Measurements from ENCODE around the gene PUS1.

- TF ChIP-seq, protein P1, sequence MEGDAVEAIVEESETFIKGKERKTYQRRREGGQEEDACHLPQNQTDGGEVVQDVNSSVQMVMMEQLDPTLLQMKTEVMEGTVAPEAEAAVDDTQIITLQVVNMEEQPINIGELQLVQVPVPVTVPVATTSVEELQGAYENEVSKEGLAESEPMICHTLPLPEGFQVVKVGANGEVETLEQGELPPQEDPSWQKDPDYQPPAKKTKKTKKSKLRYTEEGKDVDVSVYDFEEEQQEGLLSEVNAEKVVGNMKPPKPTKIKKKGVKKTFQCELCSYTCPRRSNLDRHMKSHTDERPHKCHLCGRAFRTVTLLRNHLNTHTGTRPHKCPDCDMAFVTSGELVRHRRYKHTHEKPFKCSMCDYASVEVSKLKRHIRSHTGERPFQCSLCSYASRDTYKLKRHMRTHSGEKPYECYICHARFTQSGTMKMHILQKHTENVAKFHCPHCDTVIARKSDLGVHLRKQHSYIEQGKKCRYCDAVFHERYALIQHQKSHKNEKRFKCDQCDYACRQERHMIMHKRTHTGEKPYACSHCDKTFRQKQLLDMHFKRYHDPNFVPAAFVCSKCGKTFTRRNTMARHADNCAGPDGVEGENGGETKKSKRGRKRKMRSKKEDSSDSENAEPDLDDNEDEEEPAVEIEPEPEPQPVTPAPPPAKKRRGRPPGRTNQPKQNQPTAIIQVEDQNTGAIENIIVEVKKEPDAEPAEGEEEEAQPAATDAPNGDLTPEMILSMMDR (IDR thresholded peaks at IDR 0.05; ENCODE audit: borderline replicate concordance, extremely low read depth, low read length, poor library complexity, severe bottlenecking): no peak
- no peak for TF ChIP-seq EZH2 (IDR thresholded peaks at IDR 0.05; ENCODE audit: borderline replicate concordance, low read depth, low read length, severe bottlenecking)
These were observed 58.5 kb downstream of the PUS1 start for GRCh38 chr12:131987552-131987951.
